Measurements from ENCODE around the gene KRTAP10-12.
"Not testable (repeated sequence)": the region's sequence is repeated elsewhere in the genome, so short reads cannot be mapped to it uniquely, and the experiment has no call there.

Gene KRTAP10-12

DNA sequence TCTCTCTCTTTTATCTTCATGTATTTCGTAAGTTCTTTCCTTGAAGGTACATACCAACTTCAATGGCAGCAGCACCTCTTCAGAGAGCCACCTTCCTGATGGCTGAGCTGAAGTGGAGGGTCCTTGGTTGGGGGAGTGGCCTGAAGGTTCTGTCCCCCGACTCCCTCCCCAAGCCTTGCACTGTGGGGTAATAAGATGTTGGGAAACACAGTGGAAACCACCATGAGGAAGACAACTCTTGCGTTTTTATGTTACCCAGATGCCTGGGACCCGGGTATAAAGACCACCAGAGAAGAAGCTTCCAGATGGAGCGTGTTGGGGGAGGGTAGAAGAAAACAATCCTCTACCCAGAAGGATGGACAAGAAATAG, 38.4 kb upstream of the KRTAP10-12 start:
- TF ChIP-seq, protein P1, sequence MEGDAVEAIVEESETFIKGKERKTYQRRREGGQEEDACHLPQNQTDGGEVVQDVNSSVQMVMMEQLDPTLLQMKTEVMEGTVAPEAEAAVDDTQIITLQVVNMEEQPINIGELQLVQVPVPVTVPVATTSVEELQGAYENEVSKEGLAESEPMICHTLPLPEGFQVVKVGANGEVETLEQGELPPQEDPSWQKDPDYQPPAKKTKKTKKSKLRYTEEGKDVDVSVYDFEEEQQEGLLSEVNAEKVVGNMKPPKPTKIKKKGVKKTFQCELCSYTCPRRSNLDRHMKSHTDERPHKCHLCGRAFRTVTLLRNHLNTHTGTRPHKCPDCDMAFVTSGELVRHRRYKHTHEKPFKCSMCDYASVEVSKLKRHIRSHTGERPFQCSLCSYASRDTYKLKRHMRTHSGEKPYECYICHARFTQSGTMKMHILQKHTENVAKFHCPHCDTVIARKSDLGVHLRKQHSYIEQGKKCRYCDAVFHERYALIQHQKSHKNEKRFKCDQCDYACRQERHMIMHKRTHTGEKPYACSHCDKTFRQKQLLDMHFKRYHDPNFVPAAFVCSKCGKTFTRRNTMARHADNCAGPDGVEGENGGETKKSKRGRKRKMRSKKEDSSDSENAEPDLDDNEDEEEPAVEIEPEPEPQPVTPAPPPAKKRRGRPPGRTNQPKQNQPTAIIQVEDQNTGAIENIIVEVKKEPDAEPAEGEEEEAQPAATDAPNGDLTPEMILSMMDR (IDR thresholded peaks at IDR 0.05; ENCODE audit: insufficient read depth, low read length, missing control alignments) = no peak
- CTCF ChIA-PET = no interaction called here
- H3K4me3 ChIP-seq (ENCODE audit: low read depth, low read length) = no peak overlapping the region
- DNase-seq (ENCODE audit: low read depth, low spot score) = no peak
- POLR2A ChIA-PET = no interaction called here

DNA sequence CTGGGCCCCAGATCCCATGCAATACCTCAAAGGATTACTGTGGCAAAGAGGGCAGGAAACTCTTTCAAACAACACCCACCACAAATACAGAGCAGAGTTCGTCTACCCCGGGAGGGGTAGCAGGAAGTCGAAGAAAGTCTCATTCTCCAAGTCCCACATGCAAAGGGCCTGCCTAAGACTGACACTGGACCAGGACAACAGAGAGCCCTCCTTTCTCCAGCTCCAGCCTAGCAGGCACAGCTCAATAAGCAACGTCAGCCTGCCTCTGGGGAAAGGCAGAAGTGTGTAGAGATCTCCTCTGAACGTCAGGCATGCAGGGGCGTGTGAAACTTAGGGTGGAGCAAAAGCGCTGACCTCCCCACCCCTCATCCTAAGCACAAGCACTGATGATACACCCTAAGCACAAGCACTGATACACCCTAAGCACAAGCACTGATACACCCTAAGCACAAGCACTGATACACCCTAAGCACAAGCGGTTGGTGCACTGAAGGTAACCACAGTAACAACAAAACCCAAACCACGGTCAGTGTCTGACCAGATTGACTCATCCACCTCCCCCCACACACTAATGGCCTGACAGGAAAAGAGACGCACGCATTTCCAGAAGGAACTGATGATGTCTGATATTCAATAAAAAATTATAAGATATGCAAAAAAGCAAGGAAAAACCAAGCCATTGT, 37.9 kb upstream of the KRTAP10-12 start:
- DNase-seq (ENCODE audit: low read depth, low spot score) = no peak
- TF ChIP-seq, protein P1 (IDR thresholded peaks at IDR 0.05; ENCODE audit: insufficient read depth, low read length, missing control alignments) = no peak
- CTCF ChIA-PET = no interaction called here
- no peak overlapping the region for H3K4me3 ChIP-seq (ENCODE audit: low read depth, low read length)
- POLR2A ChIA-PET = no interaction called here

DNA sequence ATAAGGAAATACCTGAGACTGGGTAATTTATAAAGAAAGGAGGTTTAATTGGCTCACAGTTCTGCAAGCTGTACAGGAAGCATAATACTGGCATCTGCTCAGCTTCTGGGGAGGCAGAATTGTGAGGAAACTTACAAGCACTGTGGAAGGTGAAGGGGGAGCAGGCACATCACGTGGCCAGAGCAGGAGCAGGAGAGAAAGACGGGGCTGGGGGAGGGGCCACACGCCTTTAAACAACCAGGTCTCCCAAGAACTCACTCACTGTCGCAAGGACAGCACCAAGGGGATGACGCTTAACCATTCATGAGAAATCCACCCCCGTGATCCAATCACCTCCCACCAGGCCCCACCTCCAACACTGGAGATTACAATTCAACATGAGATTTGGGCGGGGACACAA, 35.4 kb upstream of the KRTAP10-12 start:
- CTCF ChIA-PET; POLR2A ChIA-PET; DNase-seq (ENCODE audit: low read depth, low spot score); H3K4me3 ChIP-seq (ENCODE audit: low read depth, low read length): not testable (repeated sequence)

DNA sequence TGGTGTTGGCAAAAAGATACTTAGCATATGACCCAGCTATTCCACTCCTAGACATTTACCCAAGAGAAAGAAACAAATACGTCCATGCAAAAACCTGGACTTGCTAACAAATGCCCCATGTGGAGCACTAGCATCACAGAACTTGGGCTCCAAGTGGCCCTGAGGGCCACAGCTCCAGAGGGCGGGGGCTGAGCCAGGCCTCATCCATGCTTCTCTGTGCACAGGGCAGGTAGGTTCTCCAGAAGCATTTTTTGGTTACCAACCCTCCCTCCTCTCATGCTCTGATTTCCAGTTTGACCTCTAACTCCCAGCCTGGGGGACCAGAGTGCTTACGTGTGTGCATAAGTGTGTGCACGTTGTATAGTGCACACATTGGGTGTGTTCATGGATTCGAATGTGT, 32.3 kb upstream of the KRTAP10-12 start:
- TF ChIP-seq, protein P1 (IDR thresholded peaks at IDR 0.05; ENCODE audit: insufficient read depth, low read length, missing control alignments) = no peak
- ChIA-PET CTCF (interaction anchor here (1.1 kb wide), 1 partner anchor 129 kb away, joined by 3 read pairs; no protein-coding TSS in a partner anchor), POLR2A (no interaction called here)
- no peak overlapping the region for H3K4me3 ChIP-seq (ENCODE audit: low read depth, low read length)
- no peak for DNase-seq (ENCODE audit: low read depth, low spot score)

DNA sequence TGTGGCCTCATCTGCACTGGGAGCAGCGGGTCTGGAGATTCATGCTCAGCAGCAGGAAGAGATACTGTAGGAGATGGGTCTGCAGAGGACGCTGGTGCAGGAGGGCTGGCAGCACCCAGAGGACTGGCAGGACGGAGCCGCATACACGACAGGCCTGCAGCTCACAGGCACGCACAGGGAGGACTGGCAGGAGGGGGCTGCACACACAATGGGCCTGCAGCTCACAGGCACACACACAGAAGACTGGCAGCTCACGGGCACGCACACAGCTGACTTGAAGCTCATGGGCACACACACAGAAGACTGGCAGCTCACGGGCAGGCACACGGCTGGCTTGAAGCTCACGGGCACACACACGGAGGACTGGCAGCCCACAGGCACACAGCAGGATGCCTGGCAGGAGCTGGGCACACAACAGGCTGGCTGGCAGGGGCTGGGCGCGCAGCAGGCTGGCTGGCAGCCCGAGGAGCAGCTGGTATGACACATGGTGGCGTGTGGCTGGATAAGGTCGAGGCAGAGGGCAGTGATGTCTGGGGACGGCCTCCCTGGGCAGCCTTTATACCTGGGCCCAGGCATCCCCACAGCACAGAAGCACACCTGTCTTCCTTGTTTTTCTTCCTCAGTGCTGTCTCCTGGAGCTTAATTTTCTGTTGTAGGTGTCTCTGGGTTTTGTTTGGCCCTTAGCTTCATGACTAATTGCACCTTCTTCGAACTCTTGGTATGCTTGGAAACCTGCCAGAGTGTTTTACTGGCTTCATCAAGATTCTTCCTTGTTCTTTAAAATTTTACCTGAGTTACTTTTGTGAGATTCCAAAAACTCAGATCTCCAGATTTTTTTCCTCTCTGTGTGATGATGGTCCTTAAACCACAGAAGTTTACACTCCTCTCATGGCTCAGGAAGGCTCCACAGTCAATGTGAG, 30.3 kb upstream of the KRTAP10-12 start, which contains the start of gene KRTAP12-2:
Gene KRTAP12-2, minus strand, starts transcription at position 527 of the 920 bp plus-strand sequence. Its CDS starts 41 bp downstream, at position 486.
- ChIA-PET CTCF (no interaction called here), POLR2A (no interaction called here)
- no peak within 1 kb of the TSS for H3K4me3 ChIP-seq (ENCODE audit: low read depth, low read length)
- TF ChIP-seq, protein P1 (IDR thresholded peaks at IDR 0.05; ENCODE audit: insufficient read depth, low read length, missing control alignments) = no peak
- DNase-seq (ENCODE audit: low read depth, low spot score) = no peak

DNA sequence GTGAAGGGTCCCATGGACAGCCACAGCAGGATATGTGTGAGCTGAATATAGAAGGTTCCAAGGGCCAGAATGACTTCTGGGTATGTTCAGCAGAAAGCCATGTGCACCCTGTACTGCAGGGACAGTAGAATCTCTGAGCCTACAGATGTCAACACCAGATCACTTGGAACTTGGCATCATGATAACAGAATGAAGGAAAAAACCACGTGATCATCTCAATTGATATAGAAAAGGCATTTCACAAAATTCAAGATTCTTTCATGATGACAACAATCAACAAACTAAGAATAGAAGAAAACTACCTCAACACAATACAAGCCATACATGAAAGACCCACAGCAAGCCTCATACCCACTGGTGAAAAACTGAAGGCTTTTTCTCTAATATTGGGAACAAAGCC, 29.4 kb upstream of the KRTAP10-12 start:
- ChIA-PET CTCF (no interaction called here), POLR2A (no interaction called here)
- H3K4me3 ChIP-seq (ENCODE audit: low read depth, low read length) = no peak overlapping the region

More for the DNA sequence above, 29.4 kb upstream of the KRTAP10-12 start:
- TF ChIP-seq, protein P1 (IDR thresholded peaks at IDR 0.05; ENCODE audit: insufficient read depth, low read length, missing control alignments) = no peak
- DNase-seq (ENCODE audit: low read depth, low spot score) = no peak
